HCT116 (cell line): ENCODE measurements around the gene TXNRD3. TPM values are rescaled to one million over a fixed set of nuclear protein-coding genes. Genes with fewer than 3 reads are reported as not detected.

Source experiments
- ATAC-seq: fragments of 200-7000 bp; cut with Tn5 transposase; 2 replicates; pipeline ENCODE4 v1.9.1; 2020; ENCODE audit warnings: mild to moderate bottlenecking, moderate library complexity
- BruUV-seq: library from RNA; stranded (reverse); fragments of 400-500 nt; replicated peaks from 2 replicates; lab custom pipeline; 2021; lab: Mats Ljungman, UMichigan
- CTCF ChIA-PET: fragments of 300-600 bp; sonication (Branson Sonifier 250); formaldehyde crosslinking; loops from one replicate; lab custom pipeline; 2021; ENCODE audit warnings: antibody characterized with exemption; lab: Charles Lee
- POLR2A ChIA-PET: fragments of 300-600, 350-600 bp; sonication (Branson Sonifier 250); formaldehyde crosslinking; loops from one replicate; lab custom pipeline; 2021; ENCODE audit warnings: antibody characterized with exemption; lab: Charles Lee
- RAD21 ChIA-PET, 2 experiments: fragments of 300-600 bp; sonication (Branson Sonifier 250); formaldehyde crosslinking; loops; one replicate each; lab custom pipeline; 2023; ENCODE audit warnings: low total read pairs in 2 of 2; ENCODE audit not compliant: uncharacterized antibody in 2 of 2, unreplicated experiment in 2 of 2, low non-redundant PET in 1 of 2; lab: Charles Lee
- DNase-seq: peaks from one replicate; pipeline ENCODE4 v3.0.0-alpha.2; 2010; ENCODE audit warnings: low read depth, low spot score
- H2AFZ ChIP-seq: fragments of 200-600 bp; shearing (Covaris generic), sonication (generic); 2 replicates; pipeline ENCODE4 v1.6.1; 2017; ENCODE audit warnings: low read depth, mixed run types, mixed read lengths, antibody characterized with exemption, low read length; ENCODE audit not compliant: poor library complexity, severe bottlenecking
- H3K27ac ChIP-seq: 2 replicates; pipeline ENCODE4 v1.5.1; 2012; ENCODE audit warnings: low read depth, low read length
- H3K27me3 ChIP-seq: fragments of 200-600 bp; sonication (generic); 2 replicates; pipeline ENCODE4 v1.6.1; 2016; ENCODE audit warnings: mixed run types, low read length, mixed read lengths; ENCODE audit not compliant: insufficient read depth
- H3K36me3 ChIP-seq, 2 experiments: fragments of 200-500 bp in 1 of 2; fragments of 200-600 bp in 1 of 2; sonication (Bioruptor generic) in 1 of 2; sonication (generic) in 1 of 2; 2 replicates each; pipeline versions ENCODE4 v1.5.1 to v1.6.1; 2014 to 2016; ENCODE audit warnings: low read length in 2 of 2, inconsistent platforms in 1 of 2, mixed read lengths in 1 of 2, mixed run types in 1 of 2; ENCODE audit not compliant: insufficient read depth in 2 of 2, control insufficient read depth in 1 of 2
- H3K4me1 ChIP-seq, 2 experiments: fragments of 200-600 bp in 1 of 2; sonication (generic) in 1 of 2; 2 replicates each; pipeline versions ENCODE4 v1.5.1 to v1.6.1; 2012 to 2017; ENCODE audit warnings: low read length in 2 of 2, inconsistent platforms in 1 of 2, mild to moderate bottlenecking in 1 of 2, mixed read lengths in 1 of 2, mixed run types in 1 of 2, moderate library complexity in 1 of 2; ENCODE audit not compliant: insufficient read depth in 2 of 2, control insufficient read depth in 1 of 2
- H3K4me2 ChIP-seq: fragments of 200-600 bp; sonication (generic); 2 replicates; pipeline ENCODE4 v1.6.1; 2017; ENCODE audit warnings: mixed run types, low read length, mixed read lengths
- H3K4me3 ChIP-seq, 2 experiments: fragments of 200-600 bp in 1 of 2; sonication (generic) in 1 of 2; replicated peaks in 1 of 2; 2 replicates each; pipeline ENCODE4 v1.5.1; 2011 to 2016; ENCODE audit warnings: low read length in 2 of 2, control low read depth in 1 of 2, low read depth in 1 of 2, mild to moderate bottlenecking in 1 of 2, mixed read lengths in 1 of 2, mixed run types in 1 of 2
- H3K79me2 ChIP-seq: fragments of 200-600 bp; sonication (generic); 2 replicates; pipeline ENCODE4 v1.6.1; 2017; ENCODE audit warnings: mild to moderate bottlenecking, mixed run types, low read length, moderate library complexity, mixed read lengths; ENCODE audit not compliant: insufficient read depth
- H3K9ac ChIP-seq: fragments of 200-600 bp; sonication (generic); 2 replicates; pipeline ENCODE4 v1.6.1; 2016; ENCODE audit warnings: low read length, mixed read lengths
- H3K9me2 ChIP-seq: fragments of 200-600 bp; sonication (generic), shearing (Covaris generic); 2 replicates; pipeline ENCODE4 v1.6.1; 2017; ENCODE audit warnings: mixed run types, mild to moderate bottlenecking, moderate library complexity; ENCODE audit not compliant: insufficient read depth
- H3K9me3 ChIP-seq, 2 experiments: fragments of 200-500 bp in 1 of 2; fragments of 200-600 bp in 1 of 2; sonication (Bioruptor generic) in 1 of 2; sonication (generic) in 1 of 2; 2 replicates each; pipeline ENCODE4 v1.6.1; 2014 to 2017; ENCODE audit warnings: low read length in 2 of 2, mixed read lengths in 2 of 2, inconsistent platforms in 1 of 2, low read depth in 1 of 2, mild to moderate bottlenecking in 1 of 2, mixed run types in 1 of 2, moderate library complexity in 1 of 2; ENCODE audit not compliant: control insufficient read depth in 1 of 2, insufficient read depth in 1 of 2
- H4K20me1 ChIP-seq: fragments of 200-600 bp; sonication (generic), shearing (Covaris generic); 2 replicates; pipeline ENCODE4 v1.6.1; 2017; ENCODE audit warnings: mixed run types, mild to moderate bottlenecking, moderate library complexity; ENCODE audit not compliant: insufficient read depth
- EZH2phosphoT487 ChIP-seq: fragments of 200-600 bp; IDR thresholded peaks from 2 replicates; pipeline ENCODE4 v1.6.1; 2018; ENCODE audit warnings: antibody characterized with exemption, borderline replicate concordance
- RAD21 ChIP-seq: IDR thresholded peaks from 2 replicates; pipeline ENCODE4 v1.6.1; 2012; ENCODE audit warnings: low read depth, mild to moderate bottlenecking
- intact Hi-C: fragments of 100-400 bp; cut with micrococcal nuclease; formaldehyde crosslinking; loops from 2 replicates; pipeline ENCODE4 v1.10.0; 2022
- total RNA-seq: library from RNA; stranded (reverse); gene quantifications from one replicate; pipeline ENCODE4 v1.2.1, GENCODE V29; 2021; ENCODE audit not compliant: unreplicated experiment
- TF ChIP-seq, protein P1 (sequence below): IDR thresholded peaks from 2 replicates; pipeline ENCODE4 v1.6.1; 2012
- TF ChIP-seq, protein P2 (sequence below), 3 experiments: fragments of 200-600 bp in 1 of 3; sonication (generic) in 1 of 3; IDR thresholded peaks in 2 of 3; conservative IDR thresholded peaks in 1 of 3; 2 replicates each; pipeline ENCODE4 v1.5.1; 2012 to 2017; ENCODE audit warnings: low read depth in 2 of 3, low read length in 2 of 3, antibody characterized with exemption in 1 of 3, borderline replicate concordance in 1 of 3, control low read depth in 1 of 3, mild to moderate bottlenecking in 1 of 3, mixed read lengths in 1 of 3, mixed run types in 1 of 3, moderate library complexity in 1 of 3; ENCODE audit not compliant: insufficient read depth in 1 of 3

Gene TXNRD3
- total RNA-seq, 1 experiment from 2014 or later = 19.3 TPM

- Histone ChIP-seq H3K27ac (no peak overlapping the region), H3K9me3 (no peaks in the 10 kb centered on the region), H3K79me2 (no peaks in the 10 kb centered on the region), H3K36me3 (no peaks in the 10 kb centered on the region), H3K9ac (no peak overlapping the region), H4K20me1 (no peaks in the 10 kb centered on the region), H3K27me3 (no peaks in the 10 kb centered on the region), H3K4me3 (no peak overlapping the region), H3K9me2 (no peaks in the 10 kb centered on the region), H3K4me2 (peak overlapping the region; percentile 51), H3K4me1 (peaks cover 0 to 8% of the 10 kb centered on the region in 2 experiments; a peak in 1 of 4 replicates), H2AFZ (no peak overlapping the region)
- DNase-seq = peak; percentile 68
- ChIA-PET CTCF (interaction anchor here (0.7 to 1.3 kb wide), 5 partner anchors 8 to 695 kb away, joined by 3 to 4 read pairs (median 3); partner anchors contain the start of gene PLXNA1), POLR2A (no interaction called here), RAD21 (interaction anchor here (0.6 to 1.9 kb wide), 2 partner anchors 794 to 869 kb away, joined by 4 to 6 read pairs; no protein-coding TSS in a partner anchor)
- peak; percentile 99 for ATAC-seq
- BruUV-seq = no TSS peak
- TF ChIP-seq EZH2phosphoT487 = no peak
- TF ChIP-seq, protein P1, sequence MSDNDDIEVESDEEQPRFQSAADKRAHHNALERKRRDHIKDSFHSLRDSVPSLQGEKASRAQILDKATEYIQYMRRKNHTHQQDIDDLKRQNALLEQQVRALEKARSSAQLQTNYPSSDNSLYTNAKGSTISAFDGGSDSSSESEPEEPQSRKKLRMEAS = peak; percentile 79
- peak; percentile 93 for TF ChIP-seq RAD21
- TF ChIP-seq, protein P2, sequence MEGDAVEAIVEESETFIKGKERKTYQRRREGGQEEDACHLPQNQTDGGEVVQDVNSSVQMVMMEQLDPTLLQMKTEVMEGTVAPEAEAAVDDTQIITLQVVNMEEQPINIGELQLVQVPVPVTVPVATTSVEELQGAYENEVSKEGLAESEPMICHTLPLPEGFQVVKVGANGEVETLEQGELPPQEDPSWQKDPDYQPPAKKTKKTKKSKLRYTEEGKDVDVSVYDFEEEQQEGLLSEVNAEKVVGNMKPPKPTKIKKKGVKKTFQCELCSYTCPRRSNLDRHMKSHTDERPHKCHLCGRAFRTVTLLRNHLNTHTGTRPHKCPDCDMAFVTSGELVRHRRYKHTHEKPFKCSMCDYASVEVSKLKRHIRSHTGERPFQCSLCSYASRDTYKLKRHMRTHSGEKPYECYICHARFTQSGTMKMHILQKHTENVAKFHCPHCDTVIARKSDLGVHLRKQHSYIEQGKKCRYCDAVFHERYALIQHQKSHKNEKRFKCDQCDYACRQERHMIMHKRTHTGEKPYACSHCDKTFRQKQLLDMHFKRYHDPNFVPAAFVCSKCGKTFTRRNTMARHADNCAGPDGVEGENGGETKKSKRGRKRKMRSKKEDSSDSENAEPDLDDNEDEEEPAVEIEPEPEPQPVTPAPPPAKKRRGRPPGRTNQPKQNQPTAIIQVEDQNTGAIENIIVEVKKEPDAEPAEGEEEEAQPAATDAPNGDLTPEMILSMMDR (IDR thresholded peaks at IDR 0.05 in 2 of 3, conservative IDR thresholded peaks at IDR 0.05 in 1 of 3; ENCODE audit: borderline replicate concordance in 1 of 3, insufficient read depth in 1 of 3, low read depth in 2 of 3, low read length in 2 of 3) = peak; percentile 90 to 91 (median 90)
- intact Hi-C loops = loop anchor here (1.0 to 2.0 kb wide), 4 partner anchors 303 to 865 kb away; no protein-coding TSS in a partner anchor
Measured at GRCh38 chr3:126679318-126679751, 24.4 kb upstream of the TXNRD3 start.
